Fibroblast of mammary gland (primary cell): ENCODE results near the gene HLF.

Experiments
- DNase-seq: peaks from one replicate; pipeline ENCODE4 v3.0.0-alpha.2; 2010; ENCODE audit warnings: low read depth
- H3K4me3 ChIP-seq: 2 replicates; pipeline ENCODE4 v1.5.1; 2011; ENCODE audit warnings: low read depth, mild to moderate bottlenecking, low read length, moderate library complexity; ENCODE audit not compliant: control insufficient read depth
- CTCF ChIP-seq: conservative IDR thresholded peaks from 2 replicates; pipeline ENCODE4 v1.5.1; 2011; ENCODE audit warnings: low read depth, low read length, inconsistent platforms; ENCODE audit not compliant: control insufficient read depth, insufficient read depth

The HLF gene

GRCh38 chr17:55368706-55369105, 103.9 kb downstream of the HLF start:
- no peak for DNase-seq
- no peak for TF ChIP-seq CTCF
- no peak overlapping the region for H3K4me3 ChIP-seq
